Inferior parietal cortex (tissue), 1 donor: ENCODE results near the gene PDYN.
"Not testable (repeated sequence)": the region's sequence is repeated elsewhere in the genome, so short reads cannot be mapped to it uniquely, and the experiment has no call there.

ENCODE experiments used
- DNase-seq: peaks from one replicate; pipeline ENCODE4 v3.0.0-alpha.2; 2016; ENCODE audit errors: extremely low spot score

The PDYN gene

GRCh38 chr20:1993986-1994385 lies at the start of gene PDYN:
Gene PDYN, minus strand, starts transcription at chr20:1994058. Its CDS starts 10,974 bp downstream, at chr20:1983084.
- DNase-seq = no peak

GRCh38 chr20:2042400-2042799 lies 48.5 kb upstream of the PDYN start:
- DNase-seq = no peak

- DNase-seq = no peak
Observed at GRCh38 chr20:2038161-2038560, 44.3 kb upstream of the PDYN start.

- no peak for DNase-seq
Observed at GRCh38 chr20:2037296-2037914, 43.5 kb upstream of the PDYN start.

- not testable (repeated sequence) for DNase-seq
Observed at GRCh38 chr20:2036357-2036756, 42.5 kb upstream of the PDYN start.

GRCh38 chr20:2032168-2032567 lies 38.3 kb upstream of the PDYN start:
- no peak for DNase-seq

- DNase-seq = no peak
Observed at GRCh38 chr20:2026514-2026913, 32.7 kb upstream of the PDYN start.

- DNase-seq = no peak
Observed at GRCh38 chr20:2026004-2026403, 32.1 kb upstream of the PDYN start.

GRCh38 chr20:2023151-2023550 lies 29.3 kb upstream of the PDYN start:
- no peak for DNase-seq

- DNase-seq = no peak
Observed at GRCh38 chr20:2022163-2022562, 28.3 kb upstream of the PDYN start.

- no peak for DNase-seq
Observed at GRCh38 chr20:2010533-2010932, 16.7 kb upstream of the PDYN start.

GRCh38 chr20:2006452-2007361 lies 12.8 kb upstream of the PDYN start:
- DNase-seq = peak; percentile 40

GRCh38 chr20:2005831-2006426 lies 12.1 kb upstream of the PDYN start:
- peak; percentile 64 for DNase-seq

GRCh38 chr20:2005359-2005758 lies 11.5 kb upstream of the PDYN start:
- DNase-seq = peak; percentile 15

GRCh38 chr20:2004171-2004570 lies 10.3 kb upstream of the PDYN start:
- no peak for DNase-seq

GRCh38 chr20:2002365-2002764 lies 8.5 kb upstream of the PDYN start:
- DNase-seq = no peak

- no peak for DNase-seq
Observed at GRCh38 chr20:2001119-2001518, 7.3 kb upstream of the PDYN start.

- no peak for DNase-seq
Observed at GRCh38 chr20:2000285-2000684, 6.4 kb upstream of the PDYN start.

- no peak for DNase-seq
Observed at GRCh38 chr20:1998715-1999114, 4.9 kb upstream of the PDYN start.

GRCh38 chr20:1998193-1998520 lies 4.3 kb upstream of the PDYN start:
- DNase-seq = no peak

- DNase-seq = no peak
Observed at GRCh38 chr20:1997483-1998192, 3.8 kb upstream of the PDYN start.
